ENCODE results near the gene PLS3.
"Not testable (repeated sequence)": the region's sequence is repeated elsewhere in the genome, so short reads cannot be mapped to it uniquely, and the experiment has no call there.

The PLS3 gene

GRCh38 chrX:115539841-115540240, 21.1 kb upstream of the PLS3 start:
- no peaks in the 10 kb centered on the region for H3K36me3 ChIP-seq (ENCODE audit: control insufficient read depth, insufficient read depth, low read length)
- H3K9me3 ChIP-seq (ENCODE audit: control insufficient read depth, low read length): no peaks in the 10 kb centered on the region
- no peaks in the 10 kb centered on the region for H3K4me1 ChIP-seq (ENCODE audit: control insufficient read depth, insufficient read depth, low read length, poor library complexity, severe bottlenecking)
- WGBS, 2 experiments (ENCODE audit: insufficient coverage in 2 of 2): no CpG with 5 or more reads among the region's 2 CpGs
- no peak overlapping the region for H3K4me3 ChIP-seq (ENCODE audit: extremely low read depth, insufficient read depth, low read length, poor library complexity, severe bottlenecking)
- no peak overlapping the region for H3K27ac ChIP-seq (ENCODE audit: low read depth, low read length, severe bottlenecking)

GRCh38 chrX:115541045-115541444, 19.9 kb upstream of the PLS3 start:
- 89 to 100% methylated on average over 1 to 5 of the region's 10 CpGs for WGBS, 2 experiments (ENCODE audit: insufficient coverage in 2 of 2)
- H3K4me1 ChIP-seq (ENCODE audit: control insufficient read depth, insufficient read depth, low read length, poor library complexity, severe bottlenecking); H3K9me3 ChIP-seq (ENCODE audit: control insufficient read depth, low read length); H3K4me3 ChIP-seq (ENCODE audit: extremely low read depth, insufficient read depth, low read length, poor library complexity, severe bottlenecking); H3K27ac ChIP-seq (ENCODE audit: low read depth, low read length, severe bottlenecking); H3K36me3 ChIP-seq (ENCODE audit: control insufficient read depth, insufficient read depth, low read length): not testable (repeated sequence)

GRCh38 chrX:115547448-115547847, 13.5 kb upstream of the PLS3 start:
- H3K4me1 ChIP-seq (ENCODE audit: control insufficient read depth, insufficient read depth, low read length, poor library complexity, severe bottlenecking): no peaks in the 10 kb centered on the region
- H3K4me3 ChIP-seq (ENCODE audit: extremely low read depth, insufficient read depth, low read length, poor library complexity, severe bottlenecking): no peak overlapping the region
- H3K9me3 ChIP-seq (ENCODE audit: control insufficient read depth, low read length): no peaks in the 10 kb centered on the region
- WGBS, 2 experiments (ENCODE audit: insufficient coverage in 2 of 2): 33 to 59% methylated on average over 1 to 2 of the region's 2 CpGs
- H3K36me3 ChIP-seq (ENCODE audit: control insufficient read depth, insufficient read depth, low read length): no peaks in the 10 kb centered on the region
- H3K27ac ChIP-seq (ENCODE audit: low read depth, low read length, severe bottlenecking): no peak overlapping the region

- WGBS, 2 experiments (ENCODE audit: insufficient coverage in 2 of 2): 100% methylated on average over 1 of the region's 3 CpGs; no CpG with 5 or more reads in 1 of the 2 experiments
- Histone ChIP-seq H3K36me3 (ENCODE audit: control insufficient read depth, insufficient read depth, low read length) (no peaks in the 10 kb centered on the region), H3K4me1 (ENCODE audit: control insufficient read depth, insufficient read depth, low read length, poor library complexity, severe bottlenecking) (no peaks in the 10 kb centered on the region), H3K4me3 (ENCODE audit: extremely low read depth, insufficient read depth, low read length, poor library complexity, severe bottlenecking) (no peak overlapping the region), H3K9me3 (ENCODE audit: control insufficient read depth, low read length) (no peaks in the 10 kb centered on the region), H3K27ac (ENCODE audit: low read depth, low read length, severe bottlenecking) (no peak overlapping the region)
Observed at GRCh38 chrX:115549008-115549407, 12.0 kb upstream of the PLS3 start.

- Histone ChIP-seq H3K9me3 (ENCODE audit: control insufficient read depth, low read length) (no peaks in the 10 kb centered on the region), H3K27ac (ENCODE audit: low read depth, low read length, severe bottlenecking) (no peak overlapping the region), H3K4me3 (ENCODE audit: extremely low read depth, insufficient read depth, low read length, poor library complexity, severe bottlenecking) (no peak overlapping the region), H3K36me3 (ENCODE audit: control insufficient read depth, insufficient read depth, low read length) (no peaks in the 10 kb centered on the region), H3K4me1 (ENCODE audit: control insufficient read depth, insufficient read depth, low read length, poor library complexity, severe bottlenecking) (no peaks in the 10 kb centered on the region)
- WGBS, 2 experiments (ENCODE audit: insufficient coverage in 2 of 2): 83% methylated on average over 1 of the region's 5 CpGs; no CpG with 5 or more reads in 1 of the 2 experiments
Observed at GRCh38 chrX:115553171-115553570, 7.8 kb upstream of the PLS3 start.

GRCh38 chrX:115559672-115560071, 1.3 kb upstream of the PLS3 start:
- no peak overlapping the region for H3K4me3 ChIP-seq (ENCODE audit: extremely low read depth, insufficient read depth, low read length, poor library complexity, severe bottlenecking)
- no peaks in the 10 kb centered on the region for H3K36me3 ChIP-seq (ENCODE audit: control insufficient read depth, insufficient read depth, low read length)
- H3K27ac ChIP-seq (ENCODE audit: low read depth, low read length, severe bottlenecking): no peak overlapping the region
- no peaks in the 10 kb centered on the region for H3K9me3 ChIP-seq (ENCODE audit: control insufficient read depth, low read length)
- peaks cover 3% of the 10 kb centered on the region for H3K4me1 ChIP-seq (ENCODE audit: control insufficient read depth, insufficient read depth, low read length, poor library complexity, severe bottlenecking)
- no CpG with 5 or more reads among the region's 3 CpGs for WGBS, 2 experiments (ENCODE audit: insufficient coverage in 2 of 2)

- Histone ChIP-seq H3K27ac (ENCODE audit: low read depth, low read length, severe bottlenecking) (peak overlapping the region; percentile 3), H3K9me3 (ENCODE audit: control insufficient read depth, low read length) (no peaks in the 10 kb centered on the region), H3K4me1 (ENCODE audit: control insufficient read depth, insufficient read depth, low read length, poor library complexity, severe bottlenecking) (peaks cover 3% of the 10 kb centered on the region), H3K4me3 (ENCODE audit: extremely low read depth, insufficient read depth, low read length, poor library complexity, severe bottlenecking) (peak overlapping the region; percentile 63), H3K36me3 (ENCODE audit: control insufficient read depth, insufficient read depth, low read length) (no peaks in the 10 kb centered on the region)
- WGBS, 2 experiments (ENCODE audit: insufficient coverage in 2 of 2): 0 to 100% methylated on average over 1 of the region's 10 CpGs
Observed at GRCh38 chrX:115560211-115560977, 580 bp upstream of the PLS3 start.

GRCh38 chrX:115561605-115562479, 868 bp downstream of the PLS3 start:
- H3K4me3 ChIP-seq (ENCODE audit: extremely low read depth, insufficient read depth, low read length, poor library complexity, severe bottlenecking): peak overlapping the region; percentile 63
- no peaks in the 10 kb centered on the region for H3K36me3 ChIP-seq (ENCODE audit: control insufficient read depth, insufficient read depth, low read length)
- H3K27ac ChIP-seq (ENCODE audit: low read depth, low read length, severe bottlenecking): peak overlapping the region; percentile 81
- H3K4me1 ChIP-seq (ENCODE audit: control insufficient read depth, insufficient read depth, low read length, poor library complexity, severe bottlenecking): peaks cover 3% of the 10 kb centered on the region
- 0% methylated on average over 9 of the region's 55 CpGs; no CpG with 5 or more reads in 1 of the 2 experiments for WGBS, 2 experiments (ENCODE audit: insufficient coverage in 2 of 2)
- H3K9me3 ChIP-seq (ENCODE audit: control insufficient read depth, low read length): no peaks in the 10 kb centered on the region

- no peaks in the 10 kb centered on the region for H3K9me3 ChIP-seq (ENCODE audit: control insufficient read depth, low read length)
- peak overlapping the region; percentile 63 for H3K4me3 ChIP-seq (ENCODE audit: extremely low read depth, insufficient read depth, low read length, poor library complexity, severe bottlenecking)
- H3K27ac ChIP-seq (ENCODE audit: low read depth, low read length, severe bottlenecking): peak overlapping the region; percentile 81
- WGBS, 2 experiments (ENCODE audit: insufficient coverage in 2 of 2): 0% methylated on average over 1 of the region's 9 CpGs; no CpG with 5 or more reads in 1 of the 2 experiments
- H3K4me1 ChIP-seq (ENCODE audit: control insufficient read depth, insufficient read depth, low read length, poor library complexity, severe bottlenecking): peaks cover 3% of the 10 kb centered on the region
- no peaks in the 10 kb centered on the region for H3K36me3 ChIP-seq (ENCODE audit: control insufficient read depth, insufficient read depth, low read length)
Observed at GRCh38 chrX:115562480-115562847, 1.5 kb downstream of the PLS3 start.

- Histone ChIP-seq H3K4me3 (ENCODE audit: extremely low read depth, insufficient read depth, low read length, poor library complexity, severe bottlenecking) (peak overlapping the region; percentile 14), H3K27ac (ENCODE audit: low read depth, low read length, severe bottlenecking) (no peak overlapping the region), H3K36me3 (ENCODE audit: control insufficient read depth, insufficient read depth, low read length) (no peaks in the 10 kb centered on the region), H3K9me3 (ENCODE audit: control insufficient read depth, low read length) (no peaks in the 10 kb centered on the region), H3K4me1 (ENCODE audit: control insufficient read depth, insufficient read depth, low read length, poor library complexity, severe bottlenecking) (peaks cover 3% of the 10 kb centered on the region)
- no CpG with 5 or more reads among the region's 4 CpGs for WGBS, 2 experiments (ENCODE audit: insufficient coverage in 2 of 2)
Observed at GRCh38 chrX:115563633-115564162, 2.7 kb downstream of the PLS3 start.
